Ascending aorta (tissue), 2 donors: ENCODE measurements around the gene CREBBP. TPM values are rescaled to one million over a fixed set of nuclear protein-coding genes. Genes with fewer than 3 reads are reported as not detected.
"Not testable (repeated sequence)": the region's sequence is repeated elsewhere in the genome, so short reads cannot be mapped to it uniquely, and the experiment has no call there.

Experiments
- DNase-seq, 2 donors: peaks; one replicate each; pipeline ENCODE4 v3.0.0-alpha.2; 2019; ENCODE audit warnings: low spot score in 2 of 2
- H3K27ac ChIP-seq, 2 donors: fragments of 200-600 bp; sonication (generic); one replicate each; pipeline ENCODE4 v1.5.1; 2016 to 2017; ENCODE audit warnings: mild to moderate bottlenecking in 1 of 2
- H3K27me3 ChIP-seq: fragments of 200-600 bp; sonication (generic); one replicate; pipeline ENCODE4 v1.5.1; 2017
- H3K36me3 ChIP-seq, 2 donors: fragments of 200-600 bp; sonication (generic); one replicate each; pipeline ENCODE4 v1.5.1; 2016
- H3K4me1 ChIP-seq, 2 donors: fragments of 200-600 bp; sonication (generic); one replicate each; pipeline ENCODE4 v1.5.1; 2016 to 2017; ENCODE audit warnings: mild to moderate bottlenecking in 1 of 2
- H3K4me3 ChIP-seq, 2 donors: fragments of 200-600 bp; sonication (generic); one replicate each; pipeline ENCODE4 v1.5.1; 2016 to 2017; ENCODE audit warnings: mild to moderate bottlenecking in 1 of 2
- H3K9me3 ChIP-seq, 2 donors: fragments of 200-600 bp; sonication (generic); one replicate each; pipeline ENCODE4 v1.5.1; 2016
- intact Hi-C: fragments of 100-400 bp; cut with DNase I; formaldehyde crosslinking; loops from one replicate; pipeline ENCODE4 v1.15.1; 2023
- total RNA-seq: library from RNA; depleted of rRNA; stranded (reverse); fragments of >200 nt; gene quantifications from one replicate; pipeline ENCODE4 v1.1.0, GENCODE V29; 2016
- TF ChIP-seq, protein P1 (sequence below), 3 experiments: fragments of 200-600 bp in 2 of 3; fragments of 450-650 bp in 1 of 3; sonication (generic) in 2 of 3; IDR thresholded peaks; one replicate each; pipeline ENCODE4 v1.5.1; 2016 to 2019; ENCODE audit warnings: antibody characterized with exemption in 3 of 3, mild to moderate bottlenecking in 1 of 3, moderate library complexity in 1 of 3

The CREBBP gene
- total RNA-seq, 1 donor from 2014 or later: 73.7 TPM

DNA sequence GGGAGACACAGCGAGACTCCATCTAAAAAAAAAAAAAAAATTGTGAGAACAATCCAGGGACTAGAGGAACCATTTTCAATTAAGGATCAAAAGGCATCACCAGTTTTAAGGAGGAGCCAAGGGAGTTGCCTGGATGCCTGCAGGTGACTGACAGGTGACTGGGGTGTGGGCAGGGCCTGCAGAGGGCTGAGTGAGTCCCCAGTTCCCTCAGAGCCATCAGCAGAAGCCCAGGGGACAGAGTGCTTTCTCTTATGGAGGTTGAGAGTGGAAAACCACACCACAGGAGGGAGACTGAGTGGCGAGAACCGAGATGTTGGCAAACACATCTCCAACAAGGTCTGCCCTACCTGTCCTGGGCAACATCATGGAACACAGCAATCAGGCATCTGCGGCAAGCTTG lies 27.1 kb upstream of the CREBBP start:
- H3K9me3 ChIP-seq: no peaks in the 10 kb centered on the region
- H3K27me3 ChIP-seq: no peaks in the 10 kb centered on the region
- no peak overlapping the region for H3K27ac ChIP-seq
- no peaks in the 10 kb centered on the region for H3K4me1 ChIP-seq
- H3K4me3 ChIP-seq: no peak overlapping the region
- H3K36me3 ChIP-seq: no peaks in the 10 kb centered on the region
- DNase-seq: no peak
- TF ChIP-seq, protein P1, sequence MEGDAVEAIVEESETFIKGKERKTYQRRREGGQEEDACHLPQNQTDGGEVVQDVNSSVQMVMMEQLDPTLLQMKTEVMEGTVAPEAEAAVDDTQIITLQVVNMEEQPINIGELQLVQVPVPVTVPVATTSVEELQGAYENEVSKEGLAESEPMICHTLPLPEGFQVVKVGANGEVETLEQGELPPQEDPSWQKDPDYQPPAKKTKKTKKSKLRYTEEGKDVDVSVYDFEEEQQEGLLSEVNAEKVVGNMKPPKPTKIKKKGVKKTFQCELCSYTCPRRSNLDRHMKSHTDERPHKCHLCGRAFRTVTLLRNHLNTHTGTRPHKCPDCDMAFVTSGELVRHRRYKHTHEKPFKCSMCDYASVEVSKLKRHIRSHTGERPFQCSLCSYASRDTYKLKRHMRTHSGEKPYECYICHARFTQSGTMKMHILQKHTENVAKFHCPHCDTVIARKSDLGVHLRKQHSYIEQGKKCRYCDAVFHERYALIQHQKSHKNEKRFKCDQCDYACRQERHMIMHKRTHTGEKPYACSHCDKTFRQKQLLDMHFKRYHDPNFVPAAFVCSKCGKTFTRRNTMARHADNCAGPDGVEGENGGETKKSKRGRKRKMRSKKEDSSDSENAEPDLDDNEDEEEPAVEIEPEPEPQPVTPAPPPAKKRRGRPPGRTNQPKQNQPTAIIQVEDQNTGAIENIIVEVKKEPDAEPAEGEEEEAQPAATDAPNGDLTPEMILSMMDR (IDR thresholded peaks at IDR 0.05): no peak
- intact Hi-C loops: no loop called here

DNA sequence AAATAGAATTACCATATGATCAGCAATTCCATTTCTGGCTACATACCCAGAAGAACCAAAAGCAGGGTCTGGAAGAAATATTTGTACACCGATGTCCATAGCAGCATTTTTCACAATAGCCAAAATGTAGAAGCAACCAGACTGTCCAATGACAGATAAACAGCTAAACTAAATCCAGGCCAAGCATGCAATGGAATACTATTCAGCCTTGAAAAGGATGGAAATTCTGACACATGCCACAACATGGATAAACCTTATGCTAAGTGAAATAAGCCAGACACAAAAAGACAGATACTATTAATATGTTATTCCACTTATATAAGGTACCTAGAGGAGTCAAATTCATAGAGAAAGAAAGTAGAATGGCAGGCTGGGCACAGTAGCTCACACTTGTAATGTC lies 25.9 kb upstream of the CREBBP start:
- TF ChIP-seq, protein P1 (IDR thresholded peaks at IDR 0.05): no peak
- H3K27me3 ChIP-seq: no peaks in the 10 kb centered on the region
- intact Hi-C loops: no loop called here
- H3K4me1 ChIP-seq: no peaks in the 10 kb centered on the region
- no peaks in the 10 kb centered on the region for H3K9me3 ChIP-seq
- no peaks in the 10 kb centered on the region for H3K36me3 ChIP-seq
- no peak for DNase-seq
- H3K4me3 ChIP-seq: no peak overlapping the region
- no peak overlapping the region for H3K27ac ChIP-seq

DNA sequence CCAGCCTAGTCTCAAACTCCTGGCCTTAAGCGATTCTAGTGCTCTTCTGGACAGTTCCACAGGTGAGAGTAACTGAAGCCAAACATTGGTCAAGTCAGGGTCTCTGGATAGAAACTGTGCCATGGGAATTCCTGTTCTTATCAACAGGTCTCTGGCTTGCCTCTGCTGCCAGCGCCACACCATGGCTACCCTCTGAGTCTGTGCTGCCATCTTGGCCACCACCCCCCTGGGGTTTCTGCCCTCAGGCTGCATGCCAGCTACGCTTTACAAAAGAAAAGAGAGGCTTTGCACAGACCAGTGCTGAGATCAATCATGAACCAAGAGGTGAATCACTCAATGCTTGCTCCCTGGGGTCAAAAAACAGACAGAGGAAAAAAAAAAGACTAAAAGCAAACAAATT lies 24.4 kb upstream of the CREBBP start:
- Histone ChIP-seq H3K4me1 (no peaks in the 10 kb centered on the region), H3K36me3 (no peaks in the 10 kb centered on the region), H3K27me3 (no peaks in the 10 kb centered on the region), H3K27ac (no peak overlapping the region), H3K4me3 (no peak overlapping the region), H3K9me3 (no peaks in the 10 kb centered on the region)
- TF ChIP-seq, protein P1 (IDR thresholded peaks at IDR 0.05): no peak
- no peak for DNase-seq
- intact Hi-C loops: no loop called here

DNA sequence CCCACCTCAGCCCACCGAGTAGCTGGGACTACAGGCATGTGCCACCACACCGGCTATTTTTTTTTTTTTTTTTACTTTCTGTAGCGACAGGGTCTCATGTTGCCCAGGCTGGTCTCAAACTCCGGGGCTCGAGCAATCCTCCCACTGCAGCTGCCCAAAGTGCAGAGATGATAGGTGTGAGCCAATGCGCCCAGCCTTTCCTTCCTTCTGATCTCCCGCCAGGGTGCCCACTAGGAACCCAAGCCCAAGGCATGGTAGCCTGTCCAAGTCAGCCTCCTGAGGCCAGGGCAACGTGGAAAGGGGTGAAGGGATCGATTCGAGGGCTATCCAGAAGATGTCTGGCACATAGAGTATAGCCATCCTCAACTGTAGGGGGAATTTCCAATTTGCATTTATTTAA lies 9.6 kb upstream of the CREBBP start:
- Histone ChIP-seq H3K4me1 (no peaks in the 10 kb centered on the region), H3K4me3 (no peak overlapping the region), H3K27me3 (no peaks in the 10 kb centered on the region), H3K36me3 (no peaks in the 10 kb centered on the region), H3K27ac (no peak overlapping the region), H3K9me3 (peaks cover 0 to 2% of the 10 kb centered on the region in 2 donors)
- DNase-seq: peak in 1 of 2 donors; percentile 11
- intact Hi-C loops: no loop called here
- TF ChIP-seq, protein P1 (IDR thresholded peaks at IDR 0.05): no peak

DNA sequence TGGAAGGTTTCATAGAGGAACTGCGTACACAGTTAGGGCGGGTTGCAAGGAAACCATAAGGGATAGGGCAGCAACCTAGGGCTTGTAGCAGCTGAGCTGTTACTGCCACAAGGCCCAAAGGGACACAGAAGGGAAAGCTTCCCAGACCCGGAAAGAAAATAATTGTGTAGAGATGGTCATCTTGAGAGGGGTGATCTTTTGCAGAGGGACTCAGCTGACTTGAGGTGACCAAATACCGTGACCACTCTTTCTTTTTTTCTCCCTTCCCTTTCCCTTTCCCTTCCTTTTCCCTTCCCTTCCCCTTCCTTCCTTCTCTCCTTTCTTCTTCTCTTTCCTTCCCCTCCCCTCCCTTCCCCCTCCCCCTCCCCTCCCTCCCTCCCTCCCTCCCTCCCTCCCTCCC lies 8.5 kb upstream of the CREBBP start:
- intact Hi-C loops: no loop called here
- TF ChIP-seq, protein P1 (IDR thresholded peaks at IDR 0.05): no peak
- H3K27ac ChIP-seq: no peak overlapping the region

DNA sequence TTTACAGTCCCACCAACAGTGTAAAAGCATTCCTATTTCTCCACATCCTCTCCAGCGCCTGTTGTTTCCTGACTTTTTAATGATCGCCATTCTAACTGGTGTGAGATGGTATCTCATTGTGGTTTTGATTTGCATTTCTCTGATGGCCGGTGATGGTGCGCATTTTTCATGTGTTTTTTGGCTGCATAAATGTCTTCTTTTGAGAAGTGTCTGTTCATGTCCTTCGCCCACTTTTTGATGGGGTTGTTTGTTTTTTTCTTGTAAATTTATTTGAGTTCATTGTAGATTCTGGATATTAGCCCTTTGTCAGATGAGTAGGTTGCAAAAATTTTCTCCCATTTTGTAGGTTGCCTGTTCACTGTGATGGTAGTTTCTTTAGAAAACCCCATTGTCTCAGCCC lies 5.5 kb upstream of the CREBBP start:
- H3K4me1 ChIP-seq, DNase-seq, H3K9me3 ChIP-seq, H3K27ac ChIP-seq, intact Hi-C loops, H3K27me3 ChIP-seq, H3K36me3 ChIP-seq, H3K4me3 ChIP-seq: not testable (repeated sequence)

More for the DNA sequence above, 8.5 kb upstream of the CREBBP start:
- Histone ChIP-seq H3K4me3 (no peak overlapping the region), H3K9me3 (no peaks in the 10 kb centered on the region), H3K36me3 (no peaks in the 10 kb centered on the region), H3K27me3 (no peaks in the 10 kb centered on the region), H3K4me1 (no peaks in the 10 kb centered on the region)
- peak in 1 of 2 donors; percentile 2 for DNase-seq
